Right lobe of liver (tissue), 4 donors: ENCODE data around the gene PBX4.

Experiments used
- POLR2A ChIP-seq: fragments of 450-650 bp; IDR thresholded peaks from one replicate; pipeline ENCODE4 v1.6.1; 2017; ENCODE audit warnings: antibody characterized with exemption, mild to moderate bottlenecking
- TF ChIP-seq, protein P1 (sequence below), 4 donors: fragments of 200-600 bp in 3 of 4; fragments of 450-650 bp in 1 of 4; IDR thresholded peaks; one replicate each; pipeline versions ENCODE4 v1.5.1 to v1.8.0; 2016 to 2022; ENCODE audit warnings: antibody characterized with exemption in 4 of 4, mild to moderate bottlenecking in 2 of 4
- donor health status: DM: no; HTN: no; CAD: no.
- donor health status: DM: no; HTN: no; CAD: no.
- donor health status: DM: no; HTN: yes; CAD: no.

- TF ChIP-seq, protein P1, sequence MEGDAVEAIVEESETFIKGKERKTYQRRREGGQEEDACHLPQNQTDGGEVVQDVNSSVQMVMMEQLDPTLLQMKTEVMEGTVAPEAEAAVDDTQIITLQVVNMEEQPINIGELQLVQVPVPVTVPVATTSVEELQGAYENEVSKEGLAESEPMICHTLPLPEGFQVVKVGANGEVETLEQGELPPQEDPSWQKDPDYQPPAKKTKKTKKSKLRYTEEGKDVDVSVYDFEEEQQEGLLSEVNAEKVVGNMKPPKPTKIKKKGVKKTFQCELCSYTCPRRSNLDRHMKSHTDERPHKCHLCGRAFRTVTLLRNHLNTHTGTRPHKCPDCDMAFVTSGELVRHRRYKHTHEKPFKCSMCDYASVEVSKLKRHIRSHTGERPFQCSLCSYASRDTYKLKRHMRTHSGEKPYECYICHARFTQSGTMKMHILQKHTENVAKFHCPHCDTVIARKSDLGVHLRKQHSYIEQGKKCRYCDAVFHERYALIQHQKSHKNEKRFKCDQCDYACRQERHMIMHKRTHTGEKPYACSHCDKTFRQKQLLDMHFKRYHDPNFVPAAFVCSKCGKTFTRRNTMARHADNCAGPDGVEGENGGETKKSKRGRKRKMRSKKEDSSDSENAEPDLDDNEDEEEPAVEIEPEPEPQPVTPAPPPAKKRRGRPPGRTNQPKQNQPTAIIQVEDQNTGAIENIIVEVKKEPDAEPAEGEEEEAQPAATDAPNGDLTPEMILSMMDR (IDR thresholded peaks at IDR 0.05), result no peak
- no peak for TF ChIP-seq POLR2A
These were observed 36.0 kb upstream of the PBX4 start for GRCh38 chr19:19654441-19654840.
